HepG2 (cell line): ENCODE results near the gene THBS1. TPM values are rescaled to one million over a fixed set of nuclear protein-coding genes. Genes with fewer than 3 reads are reported as not detected.

Source experiments
- ATAC-seq: fragments of 200-7000 bp; cut with Tn5 transposase; 3 replicates; pipeline ENCODE4 v1.9.1; 2020; ENCODE audit warnings: mild to moderate bottlenecking, moderate library complexity
- BruUV-seq: library from RNA; stranded (reverse); fragments of 400-500 nt; replicated peaks from 2 replicates; lab custom pipeline; 2021; lab: Mats Ljungman, UMichigan
- CTCF ChIA-PET: fragments of 300-600 bp; formaldehyde crosslinking; extraction: SDS; loops from one replicate; lab custom pipeline; 2021; ENCODE audit warnings: low total read pairs, inconsistent platforms, low intra/inter-chr PET ratio; lab: Yijun Ruan, JAX
- POLR2A ChIA-PET: fragments of 350-600 bp; sonication (Branson Sonifier 250); formaldehyde crosslinking; loops from one replicate; lab custom pipeline; 2020; ENCODE audit warnings: antibody characterized with exemption, inconsistent platforms; lab: Yijun Ruan, JAX
- DNase-seq: peaks from one replicate; pipeline ENCODE4 v3.0.0-alpha.2; 2015; ENCODE audit warnings: low spot score
- FAIRE-seq: peaks from 3 replicates; lab custom pipeline; 2011; peaks lifted over from hg19 to GRCh38; lab: Jason Lieb, UNC
- H2AFZ ChIP-seq: one replicate; pipeline ENCODE4 v1.6.1; 2011; ENCODE audit warnings: low read length, inconsistent platforms
- H3K27ac ChIP-seq: fragments of 300-600 bp; 3 replicates; pipeline ENCODE4 v1.8.0; 2011; ENCODE audit warnings: mixed run types, mild to moderate bottlenecking, mixed read lengths, low read length, inconsistent platforms; ENCODE audit not compliant: insufficient read depth; ENCODE audit errors: extremely low read length
- H3K27me3 ChIP-seq, 2 experiments: fragments of 200-600 bp in 1 of 2; 2 replicates in 1 of 2; 3 replicates in 1 of 2; pipeline versions ENCODE4 v1.6.0 to v1.8.0; 2011; ENCODE audit warnings: low read length in 2 of 2, mild to moderate bottlenecking in 2 of 2, moderate library complexity in 2 of 2, inconsistent platforms in 1 of 2; ENCODE audit not compliant: insufficient read depth in 2 of 2, control insufficient read depth in 1 of 2
- H3K36me3 ChIP-seq, 2 experiments: fragments of 200-600 bp in 1 of 2; replicated peaks in 1 of 2; 2 replicates in 1 of 2; 3 replicates in 1 of 2; pipeline versions ENCODE4 v1.5.1 to v1.8.0; 2011; ENCODE audit warnings: low read length in 2 of 2, inconsistent platforms in 1 of 2; ENCODE audit not compliant: insufficient read depth in 2 of 2, control insufficient read depth in 1 of 2
- H3K4me1 ChIP-seq: 2 replicates; pipeline ENCODE4 v1.5.1; 2012; ENCODE audit warnings: low read length, inconsistent platforms; ENCODE audit not compliant: insufficient read depth
- H3K4me2 ChIP-seq: 2 replicates; pipeline ENCODE4 v1.6.0; 2011; ENCODE audit warnings: low read depth, low read length, inconsistent platforms
- H3K4me3 ChIP-seq, 3 experiments: fragments of 200-600 bp in 1 of 3; sonication (generic), shearing (Covaris generic) in 1 of 3; replicated peaks in 1 of 3; 2 replicates each; pipeline ENCODE4 v1.5.1; 2011 to 2016; ENCODE audit warnings: low read length in 3 of 3, inconsistent platforms in 2 of 3, low read depth in 2 of 3, mild to moderate bottlenecking in 2 of 3, control low read depth in 1 of 3, mixed read lengths in 1 of 3; ENCODE audit not compliant: insufficient read depth in 1 of 3
- H3K79me2 ChIP-seq: one replicate; pipeline ENCODE4 v1.6.1; 2011; ENCODE audit warnings: low read length, inconsistent platforms; ENCODE audit not compliant: insufficient read depth
- H3K9ac ChIP-seq: 2 replicates; pipeline ENCODE4 v1.6.0; 2011; ENCODE audit warnings: mild to moderate bottlenecking, low read depth, low read length, inconsistent platforms; ENCODE audit not compliant: insufficient read depth
- H3K9me3 ChIP-seq: 2 replicates; pipeline ENCODE4 v1.5.1; 2012; ENCODE audit warnings: mild to moderate bottlenecking, low read length
- H4K20me1 ChIP-seq: 2 replicates; pipeline ENCODE4 v1.6.0; 2011; ENCODE audit warnings: inconsistent platforms, mild to moderate bottlenecking, low read length, moderate library complexity; ENCODE audit not compliant: insufficient read depth
- ATF4 ChIP-seq, 2 experiments: fragments of 450-650 bp in 1 of 2; sonication (generic) in 1 of 2; formaldehyde crosslinking; IDR thresholded peaks; 2 replicates each; pipeline versions ENCODE4 v1.5.0 to v1.8.0; 2020 to 2022; ENCODE audit warnings: mild to moderate bottlenecking in 1 of 2, missing genetic modification reagents in 1 of 2
- CENPX ChIP-seq: sonication (generic); formaldehyde crosslinking; IDR thresholded peaks from 2 replicates; pipeline ENCODE4 v1.9.0; 2021; ENCODE audit warnings: mild to moderate bottlenecking, missing genetic modification reagents, moderate library complexity
- CERS6 ChIP-seq: sonication (generic); formaldehyde crosslinking; IDR thresholded peaks from 2 replicates; pipeline ENCODE4 v1.5.0; 2020; ENCODE audit warnings: missing genetic modification reagents
- E2F2 ChIP-seq: sonication (generic); formaldehyde crosslinking; IDR thresholded peaks from 2 replicates; pipeline ENCODE4 v1.4.0; 2020; ENCODE audit warnings: missing genetic modification reagents, borderline replicate concordance
- ELF3 ChIP-seq: IDR thresholded peaks from 2 replicates; pipeline ENCODE4 v1.6.1; 2016; ENCODE audit warnings: missing genetic modification reagents, missing compliant biosample characterization
- GATA4 ChIP-seq: sonication (generic); IDR thresholded peaks from 2 replicates; pipeline ENCODE4 v1.6.1; 2016; ENCODE audit warnings: antibody characterized with exemption, low read depth, borderline replicate concordance
- HNRNPUL1 ChIP-seq: fragments of 200-400 bp; formaldehyde crosslinking; IDR thresholded peaks from 2 replicates; pipeline ENCODE4 v1.6.1; 2017; ENCODE audit warnings: low read depth, mild to moderate bottlenecking, low read length, moderate library complexity
- MAFF ChIP-seq: IDR thresholded peaks from 2 replicates; pipeline ENCODE4 v1.6.1; 2011; ENCODE audit warnings: low read depth, low read length, improper control_type of control experiment
- NCOR1 ChIP-seq: fragments of 200-600 bp; sonication (generic); IDR thresholded peaks from 2 replicates; pipeline ENCODE4 v1.7.0; 2017; ENCODE audit warnings: antibody characterized with exemption, low read length, borderline replicate concordance
- NFE2L2 ChIP-seq: fragments of 150-350 bp; IDR thresholded peaks from 2 replicates; pipeline ENCODE4 v1.6.1; 2014; ENCODE audit warnings: low read length
- NFKB2 ChIP-seq: sonication (generic); formaldehyde crosslinking; IDR thresholded peaks from 2 replicates; pipeline ENCODE4 v1.4.0; 2020; ENCODE audit warnings: missing genetic modification reagents, borderline replicate concordance
- NFKBIZ ChIP-seq: IDR thresholded peaks from 2 replicates; pipeline ENCODE4 v1.6.1; 2018; ENCODE audit warnings: missing genetic modification reagents, missing compliant biosample characterization
- RARG ChIP-seq: sonication (generic); formaldehyde crosslinking; IDR thresholded peaks from 2 replicates; pipeline ENCODE4 v1.4.0; 2020; ENCODE audit warnings: low read depth, mild to moderate bottlenecking, missing genetic modification reagents
- RXRB ChIP-seq: IDR thresholded peaks from 2 replicates; pipeline ENCODE4 v1.6.1; 2016; ENCODE audit warnings: borderline replicate concordance, missing genetic modification reagents, missing compliant biosample characterization
- SETDB1 ChIP-seq: sonication (generic); formaldehyde crosslinking; IDR thresholded peaks from 2 replicates; pipeline ENCODE4 v1.5.1; 2020; ENCODE audit warnings: missing genetic modification reagents, mild to moderate bottlenecking, borderline replicate concordance
- SMC3 ChIP-seq: IDR thresholded peaks from 2 replicates; pipeline ENCODE4 v1.6.1; 2011; ENCODE audit warnings: low read length, improper control_type of control experiment
- STAG1 ChIP-seq: sonication (generic); formaldehyde crosslinking; IDR thresholded peaks from 2 replicates; pipeline ENCODE4 v1.4.0; 2020; ENCODE audit warnings: missing genetic modification reagents
- ZNF274 ChIP-seq: sonication (generic); formaldehyde crosslinking; IDR thresholded peaks from 2 replicates; pipeline ENCODE4 v1.5.1; 2020; ENCODE audit warnings: mild to moderate bottlenecking, missing genetic modification reagents
- ZNF33A ChIP-seq: sonication (generic); formaldehyde crosslinking; IDR thresholded peaks from 2 replicates; pipeline ENCODE4 v1.5.1; 2020; ENCODE audit warnings: missing genetic modification reagents, mild to moderate bottlenecking, moderate library complexity, borderline replicate concordance
- ZNF530 ChIP-seq: sonication (generic); formaldehyde crosslinking; IDR thresholded peaks from 2 replicates; pipeline ENCODE4 v1.5.0; 2020; ENCODE audit warnings: low read depth, mild to moderate bottlenecking, missing genetic modification reagents
- ZNF563 ChIP-seq: sonication (generic); formaldehyde crosslinking; IDR thresholded peaks from 2 replicates; pipeline ENCODE4 v1.8.0; 2022; ENCODE audit warnings: mild to moderate bottlenecking, moderate library complexity, missing genetic modification reagents
- ZNF841 ChIP-seq: sonication (generic); formaldehyde crosslinking; IDR thresholded peaks from 2 replicates; pipeline ENCODE4 v1.8.1; 2023; ENCODE audit warnings: missing genetic modification reagents, borderline replicate concordance
- WGBS: methylation state at CpG from one replicate; pipeline ENCODE4 v1.1.6; 2017; ENCODE audit warnings: low lambda C conversion rate; 5-methylcytosine and 5-hydroxymethylcytosine counted together
- in situ Hi-C: cut with HindIII; loops from 2 replicates; pipeline ENCODE4 v1.10.0; 2017; ENCODE audit warnings: low pct_unique_long_range_greater_than_20kb; ENCODE audit not compliant: extremely low pct_ligation_motif_present
- intact Hi-C: fragments of 100-400 bp; cut with micrococcal nuclease; formaldehyde crosslinking; loops from one replicate; pipeline ENCODE4 v1.10.0; 2022; ENCODE audit not compliant: unreplicated experiment
- polyA plus RNA-seq, 8 experiments: library from polyadenylated mRNA; depleted of rRNA in 3 of 8; stranded (reverse) in 7 of 8; unstranded in 1 of 8; fragments of >200 nt; fragmentation: Illumina TruSeq in 4 of 8; extraction: Trizol in 4 of 8; gene quantifications; 2 replicates each; pipeline versions ENCODE4 v1.2.1 to v1.2.3, GENCODE V29; 2011 to 2016; ENCODE audit warnings: low read depth in 4 of 8, missing spikeins in 1 of 8, mixed read lengths in 1 of 8; ENCODE audit not compliant: insufficient read depth in 1 of 8
- total RNA-seq, 5 experiments: library from RNA; depleted of rRNA; stranded (reverse); fragments of >200 nt; fragmentation: Illumina TruSeq; extraction: Trizol; gene quantifications; 2 replicates each; pipeline ENCODE4 v1.2.3, GENCODE V29; 2016; ENCODE audit warnings: low read depth in 1 of 5

The THBS1 gene
- total and polyA plus RNA-seq, 2 of the 13 experiments (the other 11 are each of a cell fraction or from before 2014, with no cell fraction given) = 54.7 to 67.1 TPM

- no peak for TF ChIP-seq NFKBIZ
- TF ChIP-seq CENPX = no peak
- TF ChIP-seq ATF4 (CRISPR knock-in tag; IDR thresholded peaks at IDR 0.05) = no peak
- no peak for TF ChIP-seq NCOR1
- TF ChIP-seq, all 625 proteins: peak for 0
Measured at GRCh38 chr15:39599871-39600270, 19.0 kb downstream of the THBS1 start (continued).

- Histone ChIP-seq H3K9ac (no peak overlapping the region), H3K27me3 (peaks cover 1 to 5% of the 10 kb centered on the region in 2 experiments; a peak in 2 of 5 replicates), H3K4me1 (no peaks in the 10 kb centered on the region), H2AFZ (no peak overlapping the region), H3K4me3 (no peak overlapping the region), H3K27ac (no peak overlapping the region), H3K36me3 (no peaks in the 10 kb centered on the region), H4K20me1 (no peaks in the 10 kb centered on the region), H3K4me2 (no peak overlapping the region), H3K9me3 (no peaks in the 10 kb centered on the region), H3K79me2 (no peaks in the 10 kb centered on the region)
- no TSS peak for BruUV-seq
- WGBS = 12% methylated on average over 5 of the region's 5 CpGs
- in situ Hi-C loops (loop anchor here (10.0 kb wide), 1 partner anchor 163 kb away; no protein-coding TSS in a partner anchor), intact Hi-C loops (loop anchor here (1.0 kb wide), 1 partner anchor 155 kb away; no protein-coding TSS in a partner anchor)
- ChIA-PET POLR2A (no interaction called here), CTCF (interaction anchor here (1.6 kb wide), 1 partner anchor 155 kb away, joined by 5 read pairs; no protein-coding TSS in a partner anchor)
- ATAC-seq = peak; percentile 83
- peak; percentile 40 for DNase-seq
- peak; percentile 56 for FAIRE-seq
- TF ChIP-seq MAFF (no peak), GATA4 (no peak), ZNF841 (CRISPR knock-in tag) (no peak), NFKB2 (CRISPR knock-in tag) (no peak), STAG1 (CRISPR knock-in tag) (peak; percentile 54), ZNF530 (no peak), ZNF274 (CRISPR knock-in tag) (no peak), HNRNPUL1 (no peak), E2F2 (CRISPR knock-in tag) (no peak), ZNF563 (no peak), ZNF33A (CRISPR knock-in tag) (no peak), NFE2L2 (0 out of 2 replicates have a peak, but pooled peaks have one; percentile 24), SMC3 (peak; percentile 49; the same call in 1 of the 2 replicates), CERS6 (CRISPR knock-in tag) (no peak), ELF3 (CRISPR knock-in tag) (0 out of 2 replicates have a peak, but pooled peaks have one; percentile 16), SETDB1 (no peak), RXRB (CRISPR knock-in tag) (no peak), RARG (CRISPR knock-in tag) (no peak)
Measured at GRCh38 chr15:39602143-39602542, 21.3 kb downstream of the THBS1 start.
